Glomerular visceral epithelial cell (primary cell): ENCODE measurements around the gene PRIMA1.
"Not testable (repeated sequence)": the region's sequence is repeated elsewhere in the genome, so short reads cannot be mapped to it uniquely, and the experiment has no call there.

Experiments used
- DNase-seq: peaks from one replicate; pipeline ENCODE4 v3.0.0-alpha.2; 2016; ENCODE audit errors: extremely low spot score

The PRIMA1 gene, protein sequence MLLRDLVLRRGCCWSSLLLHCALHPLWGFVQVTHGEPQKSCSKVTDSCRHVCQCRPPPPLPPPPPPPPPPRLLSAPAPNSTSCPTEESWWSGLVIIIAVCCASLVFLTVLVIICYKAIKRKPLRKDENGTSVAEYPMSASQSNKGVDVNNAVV

DNA sequence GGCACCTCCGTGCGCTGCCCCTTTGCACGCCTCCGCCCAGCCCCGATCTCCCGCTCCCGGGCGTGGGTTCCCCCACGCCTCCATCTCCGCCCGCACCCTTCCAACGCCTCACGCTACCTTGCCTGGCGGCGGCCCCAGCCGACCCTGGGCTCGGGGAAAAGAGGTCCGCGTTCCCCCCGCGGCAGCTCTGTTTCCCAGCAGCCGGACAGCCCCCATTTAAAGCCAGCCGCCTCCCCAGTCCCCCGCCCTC lies at the start of gene PRIMA1:
TSS of gene PRIMA1 (minus strand) at position 193 of the 250 bp plus-strand sequence. CDS start 767 bp downstream, outside the sequence.
- no peak for DNase-seq

DNA sequence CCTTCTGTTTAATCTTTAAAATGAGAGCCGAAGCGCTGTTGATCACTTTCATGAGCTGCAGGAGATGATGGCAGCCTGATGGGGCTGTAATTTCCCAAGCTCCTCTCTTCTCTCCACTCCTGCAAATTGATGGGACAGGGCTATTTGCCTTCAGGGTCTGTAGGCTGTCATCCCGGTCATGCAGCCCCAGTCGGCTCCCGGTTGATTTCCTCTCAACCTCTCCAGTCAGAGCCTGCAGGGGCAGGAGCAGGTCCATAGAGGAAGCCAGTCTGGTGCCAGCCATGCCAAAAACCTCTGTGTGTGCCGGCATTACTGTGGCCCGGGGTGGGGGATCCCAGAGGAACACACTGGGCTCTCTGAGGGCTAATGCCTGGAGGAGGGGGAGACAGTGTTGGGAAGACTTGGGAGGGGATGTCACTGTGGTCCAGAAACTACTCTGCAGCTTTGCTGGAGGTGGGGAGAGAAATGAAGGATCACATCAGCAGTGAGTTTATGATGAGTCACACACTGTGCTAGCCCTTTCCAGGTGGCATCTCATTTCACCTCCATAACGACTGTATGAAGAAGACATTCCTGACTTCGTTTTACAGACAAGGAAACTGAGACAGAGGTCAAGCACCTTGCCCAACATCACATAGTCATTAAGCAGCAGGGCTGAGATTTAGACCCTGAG lies 46.5 kb upstream of the PRIMA1 start:
- DNase-seq: no peak

DNA sequence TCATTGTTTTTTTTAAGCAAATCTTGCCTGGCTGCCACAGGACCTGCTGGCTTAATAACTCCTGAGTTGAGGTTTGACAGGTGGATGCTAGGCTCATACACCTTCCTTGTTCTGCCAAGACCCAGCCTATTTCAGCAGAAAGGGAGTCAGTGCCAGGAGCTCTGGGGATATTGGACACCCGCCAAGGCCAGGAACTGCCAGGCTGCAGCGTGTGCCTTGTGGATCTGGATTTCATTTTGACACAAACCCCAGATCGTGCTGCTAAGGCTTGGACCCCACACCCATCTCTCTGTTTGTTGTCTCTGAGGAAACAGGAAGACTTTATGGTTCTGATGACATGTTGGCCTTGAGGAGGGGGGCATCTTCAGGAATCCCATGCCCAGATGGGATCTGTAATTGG lies 44.4 kb upstream of the PRIMA1 start:
- no peak for DNase-seq

DNA sequence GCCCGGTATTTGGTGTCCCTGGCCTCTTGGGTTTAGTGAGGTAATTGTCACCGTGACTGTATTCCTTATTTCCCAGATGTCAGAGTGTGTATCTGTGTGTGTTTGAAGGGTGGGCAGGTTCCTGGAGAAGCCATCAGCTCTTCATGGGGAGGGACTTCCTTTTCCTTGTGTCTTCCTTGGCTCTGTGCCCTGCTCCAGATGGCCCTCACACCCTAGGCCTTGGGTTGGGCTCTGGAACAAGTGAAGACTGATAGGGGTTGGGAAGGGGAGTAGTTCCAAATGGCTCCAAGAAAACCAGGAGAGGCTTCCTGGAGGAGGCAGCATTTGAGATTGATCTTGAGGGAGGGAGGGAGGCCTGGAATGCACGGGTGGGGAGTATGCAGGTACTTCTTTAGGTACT lies 43.8 kb upstream of the PRIMA1 start:
- no peak for DNase-seq

DNA sequence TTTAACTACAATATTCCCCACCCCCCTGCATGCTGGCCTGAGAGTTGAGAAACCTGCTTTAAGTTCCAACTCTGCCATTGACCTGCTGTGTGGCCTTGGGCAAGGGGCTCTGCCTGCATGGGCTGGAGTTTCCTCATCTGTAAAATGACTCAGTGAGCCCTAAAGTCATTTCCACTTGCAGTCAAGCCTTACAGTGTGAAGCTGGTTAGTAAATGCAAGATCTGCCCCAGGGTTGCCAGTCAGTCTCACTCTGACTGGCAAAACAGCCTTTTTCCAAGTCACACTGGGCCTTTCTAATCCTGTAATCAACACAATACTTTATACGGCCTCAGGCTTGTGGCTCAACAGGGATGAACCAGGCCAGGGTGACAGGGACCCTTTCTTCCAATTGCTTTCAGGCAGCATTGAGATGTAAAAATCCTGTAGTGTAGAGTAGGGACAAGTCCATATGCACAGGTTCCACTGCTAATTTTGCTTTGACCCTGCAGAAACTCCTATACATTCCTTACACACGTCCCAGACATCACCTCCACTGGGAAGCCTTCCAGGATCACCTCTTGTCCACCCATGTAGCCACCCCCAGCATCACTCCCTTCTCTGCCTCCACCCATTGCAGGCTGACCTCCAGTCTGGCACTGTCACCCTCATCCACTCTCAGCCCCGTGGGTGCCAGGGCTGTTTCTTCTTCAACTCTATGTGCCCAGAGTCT lies 42.6 kb upstream of the PRIMA1 start:
- DNase-seq: no peak

DNA sequence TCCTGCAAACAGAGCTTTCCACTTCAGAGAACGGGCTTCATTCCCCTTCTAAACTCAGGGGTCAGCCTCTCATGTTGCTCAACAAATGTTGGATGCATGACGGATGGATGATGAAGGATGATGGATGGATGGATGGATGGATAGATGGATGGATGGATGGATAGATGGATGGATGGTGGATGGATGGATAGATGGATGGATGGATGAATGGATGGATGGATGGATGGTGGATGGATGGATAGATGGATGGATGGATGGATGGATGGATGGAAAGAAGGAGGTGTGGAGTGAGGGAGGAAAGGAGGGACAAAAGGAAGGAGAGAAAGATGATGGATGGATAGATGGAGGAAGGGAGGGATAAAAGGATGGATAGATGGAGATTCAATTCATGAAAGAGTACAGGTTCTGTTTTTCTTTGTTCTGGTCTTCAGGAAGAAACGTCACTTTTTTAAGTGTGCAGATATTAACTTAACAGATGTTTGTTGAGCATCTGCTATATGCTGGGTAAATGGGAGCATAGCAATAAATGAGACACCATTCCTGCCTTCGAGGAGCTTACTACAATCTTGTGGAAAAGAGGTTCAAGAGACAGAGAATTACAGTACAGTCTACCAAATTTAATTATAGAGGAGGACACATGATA lies 41.7 kb upstream of the PRIMA1 start:
- no peak for DNase-seq

DNA sequence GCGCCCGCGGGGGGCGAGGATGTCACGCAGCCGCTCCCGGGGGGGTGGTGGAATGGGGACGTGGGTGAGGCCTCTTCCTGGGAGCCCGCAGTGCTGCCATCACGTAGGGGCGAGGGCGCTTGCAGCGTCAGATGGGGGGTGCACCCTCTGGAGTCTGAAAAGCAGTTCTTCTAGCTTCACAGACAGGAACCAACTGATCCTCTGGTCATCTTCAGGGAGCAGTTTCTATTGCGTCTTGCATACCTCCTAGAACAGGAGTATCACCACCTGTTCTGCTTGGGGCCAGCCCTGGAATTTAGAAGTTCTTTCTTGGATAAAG lies 36.9 kb upstream of the PRIMA1 start:
- no peak for DNase-seq

DNA sequence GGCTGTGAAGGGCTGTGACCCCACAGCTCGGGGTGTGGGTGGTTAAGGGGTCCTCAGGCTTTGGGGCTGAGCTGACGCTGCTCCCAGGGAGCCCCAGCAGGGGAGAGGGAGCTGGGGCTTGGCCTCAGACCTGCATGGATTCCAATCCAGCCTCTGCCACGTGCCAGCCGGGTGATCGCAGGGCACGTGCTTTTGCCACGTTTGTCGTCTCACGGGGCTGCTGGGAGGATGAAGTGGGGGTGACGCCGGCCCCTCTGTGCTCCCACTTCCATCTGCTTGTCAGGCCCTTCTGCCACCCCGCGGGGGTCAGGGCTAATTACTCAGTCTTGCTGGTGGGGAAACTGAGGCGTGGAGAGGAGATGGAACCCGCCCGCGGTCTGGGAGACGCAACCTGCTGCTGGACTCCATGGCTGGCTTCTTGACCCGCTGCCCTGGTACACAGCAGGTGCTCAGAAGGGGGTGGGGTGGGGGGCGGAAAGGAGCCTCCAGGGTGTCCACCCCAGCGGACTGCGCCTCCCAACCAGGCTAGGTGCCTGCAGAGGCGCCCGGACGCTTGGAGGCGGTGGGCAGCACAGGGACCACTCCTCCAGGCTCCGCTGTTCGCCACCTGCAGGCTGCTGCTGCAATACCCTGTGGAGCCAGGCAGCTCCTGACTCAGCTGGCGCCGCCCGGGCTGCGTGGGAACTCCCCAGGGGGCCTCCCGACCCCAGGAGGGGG lies 36.4 kb upstream of the PRIMA1 start:
- no peak for DNase-seq

DNA sequence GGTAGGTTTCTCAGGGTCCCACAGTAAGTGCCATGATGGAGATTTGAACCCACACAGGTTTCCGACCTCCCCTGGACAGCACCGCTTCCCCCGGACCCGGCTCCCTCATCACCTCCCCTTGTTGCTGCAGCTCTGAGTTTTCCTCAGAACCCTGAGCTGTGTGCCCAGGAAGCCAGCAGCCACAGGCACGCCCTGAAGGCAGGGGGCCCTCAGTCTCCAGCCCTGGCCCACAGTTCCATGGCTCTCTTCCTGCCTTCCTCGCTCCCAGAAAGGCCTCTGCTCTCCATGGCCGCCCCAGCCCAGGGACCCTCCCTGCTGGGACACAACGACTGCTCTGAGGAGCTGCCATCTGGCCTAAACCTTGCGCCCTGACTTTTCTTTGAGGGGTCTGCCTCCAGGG lies 35.8 kb upstream of the PRIMA1 start:
- DNase-seq: no peak

DNA sequence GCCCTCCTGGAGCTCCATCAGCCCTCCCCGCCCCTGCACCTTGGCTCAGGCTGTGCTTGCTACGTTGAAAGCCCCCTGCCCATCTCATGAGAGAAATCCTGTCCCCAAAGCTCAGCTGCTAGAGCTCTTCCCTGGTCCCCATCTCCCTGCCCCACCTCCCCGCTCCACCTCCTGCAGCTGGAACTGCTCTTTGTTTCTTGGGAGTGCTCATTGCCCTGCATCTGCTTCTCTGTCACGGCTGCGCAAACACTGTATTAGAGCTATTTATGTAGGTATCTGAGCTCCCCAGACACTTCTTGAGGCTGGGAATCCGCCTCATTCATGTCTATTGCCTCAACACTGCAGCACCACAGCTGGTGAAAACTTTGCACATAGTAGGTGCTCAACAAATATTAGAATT lies 32.8 kb upstream of the PRIMA1 start:
- DNase-seq: no peak

DNA sequence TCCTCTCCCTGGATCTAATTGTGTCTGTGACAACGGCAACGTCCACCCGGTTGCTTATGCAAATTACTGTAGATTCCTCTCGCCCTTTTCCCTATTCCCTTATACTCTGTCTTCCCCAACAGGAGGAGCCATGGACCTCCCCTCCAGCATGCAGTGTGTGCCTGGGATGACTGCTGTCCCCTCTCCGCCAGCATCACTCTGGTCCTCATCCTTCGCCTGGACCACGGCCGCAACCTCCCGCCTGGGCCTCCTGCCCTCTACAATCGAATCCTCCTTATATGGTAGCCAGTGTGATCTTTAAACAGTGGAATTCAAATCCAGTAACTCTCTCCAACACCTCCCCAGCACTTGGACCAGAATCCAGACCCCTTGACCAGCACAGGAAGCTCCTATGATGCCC lies 30.6 kb upstream of the PRIMA1 start:
- no peak for DNase-seq

DNA sequence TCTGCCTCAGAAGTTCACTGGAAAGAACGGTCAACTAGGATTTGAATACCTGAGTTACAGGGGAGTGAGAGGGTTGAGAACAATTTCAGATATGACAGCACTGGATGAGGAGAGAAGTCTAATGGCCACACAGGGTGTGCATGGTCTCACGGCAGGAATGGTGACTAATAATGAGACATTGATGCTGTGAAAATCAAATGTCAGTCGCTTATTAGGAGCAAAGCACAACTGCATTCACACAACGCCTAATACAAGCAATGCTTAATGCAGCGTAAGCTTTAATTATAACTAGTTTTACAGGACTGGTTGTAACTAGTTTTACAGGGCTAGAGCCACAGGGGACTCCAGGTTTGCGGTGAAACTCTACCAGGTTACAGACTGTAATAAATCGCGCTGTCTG lies 23.4 kb upstream of the PRIMA1 start:
- no peak for DNase-seq

DNA sequence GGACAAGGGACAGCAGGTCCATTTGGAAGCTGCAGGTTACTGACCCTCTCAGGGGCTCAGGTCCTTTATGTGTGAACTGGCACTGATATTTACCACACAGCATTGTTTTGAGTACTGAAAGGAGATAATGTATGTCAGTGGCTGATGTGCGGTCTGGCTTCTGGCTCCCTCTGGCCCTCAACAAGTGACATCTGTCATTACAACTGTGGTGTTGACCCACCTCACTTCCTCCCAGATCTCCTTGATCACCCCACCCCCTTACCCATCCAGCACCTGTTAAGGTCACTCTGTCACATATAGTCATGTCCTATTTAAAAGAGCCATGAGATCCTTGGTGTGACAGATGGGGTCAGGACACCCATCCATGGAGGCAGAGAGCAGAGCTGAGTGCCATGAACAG lies 22.7 kb upstream of the PRIMA1 start:
- DNase-seq: no peak

DNA sequence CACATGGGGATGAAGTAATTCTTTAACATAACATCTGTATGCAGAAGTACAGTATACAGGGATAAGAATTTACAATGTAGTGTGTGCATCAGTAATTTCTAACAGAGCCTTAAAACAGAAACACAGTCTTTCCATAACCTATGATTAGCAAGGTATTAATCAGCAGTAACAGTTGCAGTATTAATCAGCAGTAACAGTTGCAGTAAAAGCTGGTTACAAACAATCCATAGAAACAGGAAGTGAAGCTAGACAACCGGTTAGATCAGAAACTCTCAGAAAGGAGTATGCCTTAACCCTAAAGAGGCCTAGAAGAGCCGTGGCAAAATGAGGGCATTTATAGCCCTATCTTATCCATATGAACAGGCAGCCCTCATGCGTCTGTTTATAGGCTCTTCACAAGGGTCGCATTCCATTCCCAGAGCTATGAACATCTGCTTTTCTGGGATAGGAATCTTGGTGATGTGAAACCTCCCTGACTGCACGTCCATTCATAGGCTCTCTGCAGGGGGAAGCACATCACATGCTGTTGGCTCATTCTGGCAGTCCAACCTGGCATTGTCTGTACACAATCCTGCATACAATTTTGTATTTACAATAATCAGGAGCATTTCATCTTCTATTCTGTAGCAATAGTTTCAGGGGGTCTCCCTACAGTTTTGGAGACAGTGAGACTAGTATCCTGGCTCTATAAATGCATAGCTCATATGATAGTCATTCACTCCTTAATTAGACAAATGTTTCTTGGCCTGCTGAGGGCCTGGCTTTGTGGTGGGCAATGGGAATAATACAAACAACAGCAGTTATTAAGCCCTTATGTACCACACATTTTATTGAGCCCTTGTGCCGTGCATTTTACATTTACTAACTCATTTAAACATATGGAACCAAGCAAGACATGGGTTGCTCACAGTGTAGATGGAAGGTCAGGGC lies 21.5 kb upstream of the PRIMA1 start:
- not testable (repeated sequence) for DNase-seq

DNA sequence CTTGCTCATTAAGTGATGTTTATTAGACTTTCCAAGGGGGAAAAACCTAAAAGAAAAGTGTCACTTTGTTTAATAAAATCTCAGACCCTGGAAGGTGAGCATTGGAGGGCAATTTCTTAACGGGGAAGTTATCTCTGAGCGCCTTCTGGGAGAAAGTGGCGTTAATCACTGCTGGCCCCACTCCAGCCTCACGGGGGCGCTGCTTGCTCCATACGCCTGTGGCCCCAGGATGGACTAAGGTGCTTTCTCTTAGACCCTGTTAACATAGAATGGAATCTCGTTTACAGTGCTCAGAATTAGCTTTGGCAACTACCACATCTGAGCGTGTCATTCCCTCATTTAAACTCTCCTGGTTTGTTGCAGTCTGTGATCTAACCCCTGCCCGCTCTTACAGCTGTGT lies 16.4 kb upstream of the PRIMA1 start:
- DNase-seq: no peak

DNA sequence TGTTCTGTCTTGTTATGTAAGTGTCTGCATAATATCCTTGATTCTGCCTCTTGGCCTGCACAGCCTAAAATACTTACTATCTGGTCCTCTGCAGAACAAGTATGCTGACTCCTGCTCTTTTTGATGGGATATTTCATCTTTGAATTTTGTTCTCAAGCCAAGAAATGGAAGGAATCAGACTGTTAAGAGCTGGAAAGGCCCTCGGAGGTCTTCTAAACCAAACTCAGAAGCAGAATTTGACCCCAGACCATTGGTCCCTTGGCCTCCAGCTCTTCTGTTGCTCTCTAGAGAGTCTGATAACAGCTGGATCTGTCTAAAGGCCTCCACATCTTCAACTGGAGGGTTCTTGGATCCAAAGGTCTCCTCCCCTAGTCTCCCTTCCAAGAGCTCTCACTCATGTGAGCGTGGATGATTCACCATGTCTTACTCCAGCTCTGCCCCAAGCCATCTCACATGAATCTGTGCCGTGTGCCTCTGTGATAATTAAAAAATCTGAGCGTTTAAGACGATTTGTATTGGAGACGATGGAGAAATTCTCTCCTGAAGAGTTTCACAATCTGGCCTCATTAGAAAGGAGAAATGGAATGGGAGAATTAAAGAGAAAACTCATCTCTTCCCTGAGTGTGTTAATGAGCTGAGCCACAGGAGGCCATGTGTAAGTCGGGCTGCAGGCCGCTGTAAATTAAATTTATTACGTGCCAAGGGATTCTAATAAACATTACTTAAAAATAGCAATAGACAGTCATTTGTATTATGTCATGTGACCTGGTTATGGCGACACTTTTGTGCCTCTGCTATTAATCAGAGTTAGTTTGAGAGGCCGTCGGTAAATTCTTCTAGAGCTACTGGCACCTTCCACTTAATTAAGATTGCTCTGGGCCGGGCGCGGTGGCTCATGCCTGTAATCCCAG lies 15.4 kb upstream of the PRIMA1 start:
- DNase-seq: no peak

DNA sequence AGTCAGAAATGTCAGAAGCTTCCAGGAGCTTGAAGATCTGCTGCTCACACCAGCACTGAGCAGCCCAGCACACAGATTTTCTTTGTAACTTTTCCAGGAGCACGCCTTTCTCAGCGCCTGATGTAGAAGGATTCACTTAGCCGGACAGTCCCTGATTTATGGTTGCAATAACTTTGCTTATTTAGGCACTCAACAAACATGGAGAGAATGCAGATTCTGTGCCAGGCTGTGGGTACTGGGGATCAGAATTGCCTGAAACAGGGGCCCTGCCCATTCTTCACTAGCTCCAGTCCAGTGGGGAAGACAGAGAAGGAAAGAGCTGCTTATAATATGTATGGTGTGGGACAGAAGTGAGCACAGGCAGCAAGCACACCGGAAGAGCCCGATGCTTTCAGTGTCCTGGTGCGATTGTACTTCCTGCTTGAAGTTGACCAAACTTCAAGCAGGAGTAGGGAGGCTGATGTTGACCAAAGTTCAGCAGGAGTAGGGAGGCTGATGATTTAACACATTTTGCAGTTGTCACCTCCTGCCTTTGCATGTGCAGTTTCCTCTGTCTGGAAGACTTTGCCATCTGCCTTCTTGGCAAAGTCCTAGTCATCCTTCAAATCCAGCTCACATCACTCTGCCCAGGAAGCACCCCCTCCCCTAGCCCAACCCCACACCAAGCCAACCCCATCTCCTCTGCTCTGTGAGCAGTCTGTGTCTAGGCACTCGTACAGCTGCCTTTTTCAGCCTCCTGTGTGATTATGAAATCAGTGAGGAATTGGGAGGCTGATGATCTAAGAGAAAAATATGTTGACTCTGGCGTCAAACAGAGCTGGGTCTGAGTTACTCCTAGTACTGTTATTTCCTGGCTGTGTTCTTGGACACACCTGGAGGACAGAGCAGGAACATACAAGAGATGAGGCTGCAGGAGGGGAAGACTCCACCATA lies 12.0 kb upstream of the PRIMA1 start:
- no peak for DNase-seq

DNA sequence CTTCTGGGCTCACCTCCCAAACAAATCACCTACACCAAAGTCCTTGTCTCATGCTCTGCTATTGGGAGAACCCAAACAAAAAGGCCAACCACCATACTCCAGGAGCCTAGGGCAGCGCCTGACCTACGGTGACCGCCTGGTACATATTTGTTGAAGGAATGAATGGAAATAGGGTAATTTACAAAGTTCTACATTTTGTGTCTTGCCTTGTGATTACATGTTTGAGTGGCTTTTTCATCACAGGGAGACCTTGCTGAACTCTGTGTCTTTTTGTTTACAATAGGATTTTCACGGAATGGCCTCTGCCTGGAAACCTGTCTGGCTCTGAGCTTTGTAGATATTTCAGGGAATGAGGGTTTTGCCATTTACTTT lies 11.3 kb upstream of the PRIMA1 start:
- no peak for DNase-seq

DNA sequence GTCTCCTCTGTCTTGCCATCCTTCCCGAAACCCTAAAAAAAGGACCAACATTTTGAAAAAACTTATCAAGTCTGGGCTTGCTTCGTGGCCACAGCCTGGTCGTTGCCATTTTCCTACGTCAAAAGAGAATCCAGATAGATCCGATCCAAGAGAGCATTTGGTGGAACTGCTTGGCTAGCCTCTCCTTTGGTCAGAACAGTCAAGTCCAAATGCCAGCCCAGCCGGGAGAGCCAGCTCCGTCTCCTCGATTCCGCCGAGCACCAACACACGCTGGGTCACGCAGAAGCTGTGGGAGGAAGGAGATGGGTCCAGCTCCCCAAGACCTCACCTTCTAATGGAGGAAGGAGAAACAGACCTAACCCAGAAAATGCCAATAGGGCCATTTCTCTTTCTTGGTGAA lies 9.3 kb upstream of the PRIMA1 start:
- no peak for DNase-seq
